HG03558 (cell line): ENCODE results near the gene MYH3.

ENCODE experiments used
- ATAC-seq: cut with Tn5 transposase; IDR thresholded peaks from one replicate; pipeline ENCODE4 v1.9.1; 2021; ENCODE audit warnings: moderate number of reproducible peaks; ENCODE audit not compliant: unreplicated experiment; ENCODE audit errors: extremely low read depth

MYH3 gene

GRCh38 chr17:10651927-10652326 is 5.2 kb downstream of the MYH3 start:
- ATAC-seq: no peak

DNA sequence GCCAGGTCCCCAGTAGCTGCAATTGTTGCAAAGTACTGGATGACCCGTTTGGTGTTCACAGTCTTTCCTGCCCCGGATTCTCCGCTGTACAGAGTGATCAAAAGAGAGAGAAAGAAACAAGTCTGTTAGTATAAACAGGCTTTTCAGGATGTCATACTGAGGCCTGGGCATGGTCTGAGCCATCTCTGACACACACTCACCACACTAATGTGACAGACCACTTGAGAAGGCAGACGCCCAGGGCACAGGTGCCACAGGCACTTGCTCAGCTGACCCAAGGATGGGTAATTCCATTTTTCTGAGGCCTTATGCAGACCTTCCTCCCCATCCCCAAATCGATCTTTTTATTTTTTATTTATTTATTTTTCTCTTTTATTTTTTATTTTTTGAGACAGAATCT is 7.5 kb downstream of the MYH3 start:
- no peak for ATAC-seq

GRCh38 chr17:10648956-10649355 is 8.2 kb downstream of the MYH3 start:
- ATAC-seq: no peak

GRCh38 chr17:10648381-10648780 is 8.7 kb downstream of the MYH3 start:
- no peak for ATAC-seq

GRCh38 chr17:10646392-10646990 is 10.6 kb downstream of the MYH3 start:
- ATAC-seq: no peak

DNA sequence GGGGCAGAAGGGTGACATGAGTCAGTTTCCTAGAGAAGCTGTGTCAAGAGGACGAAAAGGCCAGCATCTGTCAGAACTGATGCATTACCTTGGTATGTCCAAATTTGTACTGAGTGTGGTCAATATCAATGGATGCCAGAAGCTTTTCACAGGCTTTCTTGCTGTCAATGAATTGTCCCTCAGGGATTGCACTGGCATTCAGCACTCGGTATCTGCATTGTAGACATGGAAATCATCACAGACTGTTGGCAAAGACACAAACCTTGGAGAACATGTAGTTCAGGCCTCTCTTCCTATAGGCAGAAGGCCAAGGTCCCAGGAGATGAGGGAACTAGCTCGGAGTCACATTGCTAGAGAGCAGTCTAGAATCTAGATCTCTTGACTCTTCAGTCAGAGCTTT is 16.6 kb downstream of the MYH3 start:
- ATAC-seq: no peak

- ATAC-seq: no peak
Measured at GRCh38 chr17:10638151-10638550, 19.0 kb downstream of the MYH3 start.

DNA sequence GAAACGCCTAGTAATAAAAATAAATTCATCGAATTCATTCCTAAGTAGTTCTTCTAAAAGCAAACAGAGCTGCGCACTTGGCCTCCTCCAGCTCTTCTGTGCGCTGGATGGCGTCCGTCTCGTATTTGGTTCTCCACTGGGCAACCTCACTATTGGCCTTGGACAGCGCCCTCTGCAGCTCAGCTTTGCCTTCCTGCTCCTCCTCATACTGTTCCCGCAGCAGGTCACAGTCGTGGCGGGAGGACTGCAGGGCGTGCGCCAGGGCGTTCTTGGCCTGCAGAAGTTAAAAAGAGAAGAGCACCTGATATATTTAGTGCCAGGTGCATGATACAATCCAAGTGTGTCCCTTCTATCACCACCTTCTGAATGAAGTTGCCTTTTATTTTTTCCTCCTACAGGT is 21.8 kb downstream of the MYH3 start:
- ATAC-seq: no peak

- peak; percentile 97 for ATAC-seq
Measured at GRCh38 chr17:10633738-10634379, 23.2 kb downstream of the MYH3 start.

- ATAC-seq: no peak
Measured at GRCh38 chr17:10631701-10632100, 25.4 kb downstream of the MYH3 start.

DNA sequence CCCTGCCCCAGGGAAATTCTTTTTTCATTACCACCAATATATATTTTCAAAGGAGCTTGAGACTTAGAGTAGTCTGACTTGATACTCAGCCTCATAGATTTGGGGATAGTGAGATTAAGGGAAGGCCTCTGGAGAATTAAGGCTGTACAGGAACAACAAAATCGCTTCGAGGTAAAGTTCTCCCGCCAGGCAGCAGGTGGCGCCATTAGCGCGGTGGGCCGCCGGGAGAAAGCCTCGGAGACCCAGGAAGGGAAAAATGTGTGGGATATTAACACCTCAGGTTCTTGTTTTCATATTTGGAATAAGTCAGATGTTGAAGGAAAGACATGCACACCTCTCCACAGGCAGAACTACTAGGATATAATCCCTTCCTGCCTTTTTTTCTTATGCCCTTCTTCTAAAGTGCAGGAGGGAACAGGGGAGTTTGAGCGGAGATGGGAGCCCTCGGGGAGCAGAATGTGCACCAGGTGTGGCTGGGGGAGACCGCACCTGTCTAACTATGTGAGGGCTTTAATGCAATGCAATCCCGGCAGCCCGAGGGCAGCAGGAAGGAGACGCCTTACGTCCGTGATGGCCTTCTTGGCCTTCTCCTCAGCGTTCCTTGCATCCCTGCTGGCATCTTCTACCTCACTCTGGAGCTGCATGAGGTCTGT is 25.9 kb downstream of the MYH3 start:
- ATAC-seq: no peak

GRCh38 chr17:10629706-10630105 is 27.4 kb downstream of the MYH3 start:
- ATAC-seq: no peak

GRCh38 chr17:10628756-10629155 is 28.4 kb downstream of the MYH3 start:
- ATAC-seq: no peak

DNA sequence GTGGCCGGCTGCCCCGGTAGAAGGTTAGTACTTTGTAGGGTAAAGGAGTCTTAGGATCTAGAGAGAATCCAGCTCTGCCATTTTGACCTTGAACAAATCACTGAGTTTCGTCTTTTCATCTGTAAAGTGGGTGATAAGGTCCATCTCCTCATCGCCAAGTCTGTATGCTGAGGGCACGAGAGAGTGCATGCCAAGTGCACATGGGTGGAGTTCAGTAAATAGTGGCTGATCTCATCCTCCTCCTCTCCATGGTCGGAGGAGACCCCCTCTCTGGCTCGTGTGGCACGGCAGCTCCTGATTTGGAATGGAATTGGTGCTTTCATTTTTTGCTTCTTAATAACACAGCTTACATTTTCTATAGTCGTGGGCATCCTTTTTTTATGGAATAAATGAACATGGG is 30.7 kb downstream of the MYH3 start:
- no peak for ATAC-seq

GRCh38 chr17:10624969-10625368 is 32.1 kb downstream of the MYH3 start:
- ATAC-seq: no peak

- ATAC-seq: no peak
Measured at GRCh38 chr17:10623737-10624338, 33.3 kb downstream of the MYH3 start.

GRCh38 chr17:10622617-10623485 is 34.3 kb downstream of the MYH3 start:
- ATAC-seq: no peak

- no peak for ATAC-seq
Measured at GRCh38 chr17:10621397-10621796, 35.7 kb downstream of the MYH3 start.

GRCh38 chr17:10620823-10621222 is 36.3 kb downstream of the MYH3 start:
- no peak for ATAC-seq

- no peak for ATAC-seq
Measured at GRCh38 chr17:10618202-10618635, 38.9 kb downstream of the MYH3 start.
